OCI-LY1 (cell line): Measurements from ENCODE around the gene DPF3.

Experiments
- CTCF ChIP-seq: fragments of 200-600 bp; sonication (generic), shearing (Covaris generic); IDR thresholded peaks from 2 replicates; pipeline ENCODE4 v1.5.1; 2017; ENCODE audit warnings: mild to moderate bottlenecking, antibody characterized with exemption, low read length, moderate library complexity, mixed read lengths
- EZH2 ChIP-seq: fragments of 200-600 bp; sonication (generic), shearing (Covaris generic); IDR thresholded peaks from 2 replicates; pipeline ENCODE4 v1.8.0; 2017; ENCODE audit warnings: borderline replicate concordance, mixed run types, mild to moderate bottlenecking, antibody characterized with exemption, low read length, moderate library complexity, mixed read lengths

- no peak for TF ChIP-seq CTCF
- no peak for TF ChIP-seq EZH2
Measured at GRCh38 chr14:72599579-72600470, 294.1 kb downstream of the DPF3 start.
